GM23338 (cell line): ENCODE data around the gene VASN. TPM values are rescaled to one million over a fixed set of nuclear protein-coding genes. Genes with fewer than 3 reads are reported as not detected.

ENCODE experiments used
- EZH2phosphoT487 ChIP-seq: fragments of 200-600 bp; sonication (generic); IDR thresholded peaks from one replicate; pipeline ENCODE4 v1.8.1; 2018; ENCODE audit warnings: antibody characterized with exemption; ENCODE audit not compliant: unreplicated experiment
- JUNB ChIP-seq: IDR thresholded peaks from one replicate; pipeline ENCODE4 v1.6.1; 2016; ENCODE audit warnings: antibody characterized with exemption; ENCODE audit not compliant: unreplicated experiment
- REST ChIP-seq: IDR thresholded peaks from one replicate; pipeline ENCODE4 v1.6.1; 2018; ENCODE audit warnings: antibody characterized with exemption; ENCODE audit not compliant: unreplicated experiment
- ZNF331 ChIP-seq: fragments of 250-450 bp; sonication (Bioruptor Pico); IDR thresholded peaks from 2 replicates; pipeline ENCODE4 v1.5.0; 2020; ENCODE audit warnings: low read depth, mild to moderate bottlenecking, moderate library complexity
- ZNF462 ChIP-seq: fragments of 250-450 bp; sonication (Bioruptor Pico); IDR thresholded peaks from 2 replicates; pipeline ENCODE4 v1.5.0; 2020; ENCODE audit warnings: mild to moderate bottlenecking, moderate library complexity
- polyA plus RNA-seq: library from polyadenylated mRNA; unstranded; fragments of >200 nt; fragmentation: Nextera tagmentation; extraction: Ambion mirVana; gene quantifications from 2 replicates; pipeline ENCODE4 v1.2.1, GENCODE V29; 2016
- total RNA-seq: library from RNA; depleted of rRNA; stranded (reverse); fragments of >200 nt; shearing (Covaris generic); gene quantifications from 2 replicates; pipeline ENCODE4 v1.2.3, GENCODE V29; 2014

Gene VASN
- total and polyA plus RNA-seq, 2 experiments from 2014 or later: 8.0 to 15.5 TPM

GRCh38 chr16:4419402-4419959 is 47.8 kb downstream of the VASN start (continued):
- no peak for TF ChIP-seq ZNF462 (CRISPR knock-in tag)
- TF ChIP-seq REST: no peak
- TF ChIP-seq EZH2phosphoT487: no peak
- TF ChIP-seq ZNF331: no peak
- no peak for TF ChIP-seq JUNB
